Osteocyte (in vitro differentiated cells): ENCODE results near the gene CNGA4. TPM values are rescaled to one million over a fixed set of nuclear protein-coding genes. Genes with fewer than 3 reads are reported as not detected.

Source experiments
- DNase-seq: peaks from one replicate; pipeline ENCODE4 v3.0.0; 2021; ENCODE audit warnings: mixed read lengths; ENCODE audit not compliant: unreplicated experiment; ENCODE audit errors: extremely low spot score
- H3K27ac Mint-ChIP-seq: one replicate; pipeline ENCODE4 v1.8.0; 2021; ENCODE audit warnings: mild to moderate bottlenecking, mixed read lengths; ENCODE audit not compliant: unreplicated experiment
- H3K27me3 Mint-ChIP-seq: one replicate; pipeline ENCODE4 v1.8.0; 2021; ENCODE audit warnings: mixed read lengths; ENCODE audit not compliant: unreplicated experiment
- H3K36me3 Mint-ChIP-seq: one replicate; pipeline ENCODE4 v1.8.0; 2021; ENCODE audit warnings: mixed read lengths; ENCODE audit not compliant: unreplicated experiment
- H3K4me1 Mint-ChIP-seq: one replicate; pipeline ENCODE4 v1.8.0; 2021; ENCODE audit warnings: mixed read lengths; ENCODE audit not compliant: unreplicated experiment
- H3K4me3 Mint-ChIP-seq: one replicate; pipeline ENCODE4 v1.8.0; 2021; ENCODE audit warnings: mild to moderate bottlenecking, moderate library complexity, mixed read lengths; ENCODE audit not compliant: unreplicated experiment
- H3K9me3 Mint-ChIP-seq: one replicate; pipeline ENCODE4 v1.8.0; 2021; ENCODE audit warnings: mixed read lengths; ENCODE audit not compliant: unreplicated experiment
- total RNA-seq: library from RNA; stranded (reverse); gene quantifications from 2 replicates; pipeline ENCODE4 v1.2.1, GENCODE V29; 2021
- TF ChIP-seq, protein P1 (sequence below): fragments of 200-600 bp; sonication (generic); IDR thresholded peaks from 2 replicates; pipeline ENCODE4 v1.5.0; 2021; ENCODE audit warnings: antibody characterized with exemption, mild to moderate bottlenecking, moderate library complexity

CNGA4 gene
- total RNA-seq, 1 donor from 2014 or later: not detected

DNA sequence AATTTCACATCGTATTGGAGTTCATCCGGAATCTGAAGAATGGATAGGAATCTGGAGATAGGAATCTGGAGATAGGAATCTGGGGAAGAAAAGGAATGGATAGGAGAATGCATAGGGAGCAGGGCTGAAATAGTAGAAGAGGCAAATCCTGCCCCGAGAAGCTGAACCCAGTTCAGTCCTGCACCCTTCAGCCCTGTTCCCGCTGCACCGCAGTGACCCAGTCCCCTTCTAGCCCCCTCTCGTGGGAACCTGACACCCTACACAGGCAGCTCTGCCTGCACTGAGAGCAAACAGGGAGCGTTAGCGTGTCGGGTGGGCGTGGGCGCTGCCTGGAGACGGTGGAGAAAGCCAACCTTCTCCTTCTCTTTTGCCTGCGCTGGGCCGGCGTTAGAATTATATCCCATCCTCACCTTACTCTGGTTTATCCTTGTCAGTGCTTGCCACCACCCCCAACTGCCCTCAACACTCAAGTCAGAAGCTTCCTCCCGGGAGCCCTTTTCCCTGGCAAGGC, 19.7 kb downstream of the CNGA4 start:
- Mint-ChIP-seq H3K27ac (no peak overlapping the region), H3K4me1 (peaks cover 10% of the 10 kb centered on the region), H3K9me3 (no peaks in the 10 kb centered on the region), H3K36me3 (no peaks in the 10 kb centered on the region), H3K4me3 (no peak overlapping the region), H3K27me3 (peaks cover under 1% of the 10 kb centered on the region)
- no peak for DNase-seq
- TF ChIP-seq, protein P1, sequence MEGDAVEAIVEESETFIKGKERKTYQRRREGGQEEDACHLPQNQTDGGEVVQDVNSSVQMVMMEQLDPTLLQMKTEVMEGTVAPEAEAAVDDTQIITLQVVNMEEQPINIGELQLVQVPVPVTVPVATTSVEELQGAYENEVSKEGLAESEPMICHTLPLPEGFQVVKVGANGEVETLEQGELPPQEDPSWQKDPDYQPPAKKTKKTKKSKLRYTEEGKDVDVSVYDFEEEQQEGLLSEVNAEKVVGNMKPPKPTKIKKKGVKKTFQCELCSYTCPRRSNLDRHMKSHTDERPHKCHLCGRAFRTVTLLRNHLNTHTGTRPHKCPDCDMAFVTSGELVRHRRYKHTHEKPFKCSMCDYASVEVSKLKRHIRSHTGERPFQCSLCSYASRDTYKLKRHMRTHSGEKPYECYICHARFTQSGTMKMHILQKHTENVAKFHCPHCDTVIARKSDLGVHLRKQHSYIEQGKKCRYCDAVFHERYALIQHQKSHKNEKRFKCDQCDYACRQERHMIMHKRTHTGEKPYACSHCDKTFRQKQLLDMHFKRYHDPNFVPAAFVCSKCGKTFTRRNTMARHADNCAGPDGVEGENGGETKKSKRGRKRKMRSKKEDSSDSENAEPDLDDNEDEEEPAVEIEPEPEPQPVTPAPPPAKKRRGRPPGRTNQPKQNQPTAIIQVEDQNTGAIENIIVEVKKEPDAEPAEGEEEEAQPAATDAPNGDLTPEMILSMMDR: no peak

DNA sequence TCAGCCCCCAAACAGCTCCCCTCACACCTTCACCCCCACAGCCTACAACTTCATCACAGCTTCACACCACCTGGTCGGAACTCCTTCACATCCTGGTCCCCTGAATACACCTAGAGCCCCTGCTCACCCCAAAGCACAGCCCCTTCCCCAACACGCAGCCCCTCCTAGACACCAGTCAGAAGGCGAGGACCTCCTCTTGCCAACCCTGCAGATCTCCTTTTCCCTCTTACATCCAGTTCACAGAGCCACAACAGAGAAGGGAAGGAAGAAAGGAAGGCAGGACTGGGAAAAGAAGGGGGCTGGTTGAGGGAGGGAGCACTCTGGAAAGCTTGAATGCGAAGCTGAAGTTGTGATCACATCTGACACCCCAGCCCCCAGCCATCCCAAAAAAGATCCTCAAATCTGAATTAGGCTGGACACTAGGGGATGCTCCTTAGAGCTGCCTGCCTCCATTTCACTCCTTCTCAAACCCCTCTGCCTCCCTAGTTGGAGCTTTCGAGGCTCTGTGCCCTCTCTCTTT, 21.4 kb downstream of the CNGA4 start:
- Mint-ChIP-seq H3K27me3 (peaks cover 15% of the 10 kb centered on the region), H3K4me1 (peaks cover 10% of the 10 kb centered on the region), H3K27ac (no peak overlapping the region), H3K36me3 (no peaks in the 10 kb centered on the region), H3K4me3 (no peak overlapping the region), H3K9me3 (no peaks in the 10 kb centered on the region)
- TF ChIP-seq, protein P1: no peak
- DNase-seq: no peak

DNA sequence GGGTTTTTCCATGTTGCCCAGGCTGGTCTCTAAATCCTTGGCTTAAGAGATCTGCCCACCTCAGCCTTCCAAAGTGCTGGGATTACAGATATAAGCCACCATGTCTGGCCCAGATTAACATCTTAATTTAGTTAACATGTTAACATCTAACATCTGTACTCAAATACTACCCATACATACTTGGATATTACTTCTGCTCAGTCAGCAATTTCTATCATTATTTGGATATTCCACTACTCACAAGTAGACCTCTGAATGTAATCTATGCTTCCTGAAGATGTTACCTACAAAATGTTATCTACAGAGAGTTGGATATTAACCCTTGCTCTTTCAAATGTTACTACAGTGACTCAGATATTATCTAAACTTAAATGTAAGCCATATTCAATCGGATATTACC, 24.8 kb downstream of the CNGA4 start:
- Mint-ChIP-seq H3K27ac (no peak overlapping the region), H3K4me3 (no peak overlapping the region), H3K4me1 (peaks cover 9% of the 10 kb centered on the region), H3K27me3 (peaks cover 29% of the 10 kb centered on the region), H3K36me3 (no peaks in the 10 kb centered on the region), H3K9me3 (no peaks in the 10 kb centered on the region)
- TF ChIP-seq, protein P1: no peak
- DNase-seq: no peak

DNA sequence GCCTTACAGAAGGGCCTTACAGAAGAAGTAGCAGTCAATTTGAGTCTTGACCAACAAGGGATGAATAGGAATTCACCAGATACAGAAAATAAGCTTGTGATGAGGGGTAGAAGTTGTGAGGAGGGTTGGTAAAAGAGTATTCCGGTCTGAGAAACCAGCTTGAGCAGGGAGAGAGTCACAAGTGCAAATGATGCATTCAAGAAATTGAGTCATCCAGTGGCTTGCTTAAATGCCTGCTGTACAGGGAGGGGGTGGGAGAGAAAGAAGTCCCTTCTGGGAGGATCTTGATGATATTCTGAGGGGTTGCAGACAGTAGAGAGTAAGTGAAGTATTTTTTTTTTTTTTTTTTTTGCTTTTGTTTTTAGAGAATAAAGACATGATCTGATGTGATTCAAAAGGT, 29.9 kb downstream of the CNGA4 start:
- no peak overlapping the region for H3K27ac Mint-ChIP-seq
- H3K4me3 Mint-ChIP-seq: no peak overlapping the region
- no peaks in the 10 kb centered on the region for H3K9me3 Mint-ChIP-seq
- TF ChIP-seq, protein P1: no peak
- no peaks in the 10 kb centered on the region for H3K4me1 Mint-ChIP-seq
- H3K36me3 Mint-ChIP-seq: no peaks in the 10 kb centered on the region
- peaks cover 31% of the 10 kb centered on the region for H3K27me3 Mint-ChIP-seq
- DNase-seq: no peak

DNA sequence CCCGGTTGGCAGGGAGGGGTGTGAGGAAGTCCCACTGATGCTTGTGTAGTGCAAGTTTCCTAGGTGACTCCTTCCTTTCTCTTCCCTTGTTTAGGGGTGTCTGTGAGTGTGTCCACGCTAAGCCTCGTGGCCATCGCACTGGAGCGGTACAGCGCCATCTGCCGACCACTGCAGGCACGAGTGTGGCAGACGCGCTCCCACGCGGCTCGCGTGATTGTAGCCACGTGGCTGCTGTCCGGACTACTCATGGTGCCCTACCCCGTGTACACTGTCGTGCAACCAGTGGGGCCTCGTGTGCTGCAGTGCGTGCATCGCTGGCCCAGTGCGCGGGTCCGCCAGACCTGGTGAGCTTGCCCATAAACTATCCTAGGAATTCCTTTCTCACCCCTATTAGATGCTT, 31.1 kb downstream of the CNGA4 start:
- TF ChIP-seq, protein P1: no peak
- Mint-ChIP-seq H3K27ac (no peak overlapping the region), H3K27me3 (peaks cover 31% of the 10 kb centered on the region), H3K4me3 (no peak overlapping the region), H3K36me3 (no peaks in the 10 kb centered on the region), H3K4me1 (no peaks in the 10 kb centered on the region), H3K9me3 (no peaks in the 10 kb centered on the region)
- no peak for DNase-seq
